ENCODE measurements around the gene GOLPH3.

Gene GOLPH3

DNA sequence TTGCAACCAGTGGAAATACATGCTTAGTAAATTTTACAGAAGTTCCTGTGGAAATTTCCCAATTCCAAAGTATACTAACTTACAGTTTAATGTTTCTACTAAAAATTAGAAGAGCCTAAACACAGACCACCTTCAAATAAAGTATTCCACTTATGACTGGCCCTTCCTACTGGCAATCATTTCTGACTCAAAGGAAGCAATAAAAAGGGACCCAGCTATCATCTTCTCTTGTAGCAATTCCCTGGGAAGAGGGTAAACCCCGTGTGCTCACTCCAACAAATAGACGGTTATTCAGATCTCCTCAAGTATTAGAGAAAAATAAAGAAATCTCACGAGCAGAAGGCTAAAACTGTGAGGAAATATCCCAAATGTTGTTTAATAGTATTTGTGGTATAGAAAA, 43.3 kb downstream of the GOLPH3 start:
- H3K4me3 ChIP-seq (ENCODE audit: severe bottlenecking): no peak overlapping the region
- H3K36me3 ChIP-seq (ENCODE audit: low read depth): peaks cover 81% of the 10 kb centered on the region
- H3K9me3 ChIP-seq (ENCODE audit: severe bottlenecking): no peaks in the 10 kb centered on the region
- DNase-seq (ENCODE audit: low spot score) (no peak), ATAC-seq (ENCODE audit: low read depth) (no peak)
- TF ChIP-seq, protein P1, sequence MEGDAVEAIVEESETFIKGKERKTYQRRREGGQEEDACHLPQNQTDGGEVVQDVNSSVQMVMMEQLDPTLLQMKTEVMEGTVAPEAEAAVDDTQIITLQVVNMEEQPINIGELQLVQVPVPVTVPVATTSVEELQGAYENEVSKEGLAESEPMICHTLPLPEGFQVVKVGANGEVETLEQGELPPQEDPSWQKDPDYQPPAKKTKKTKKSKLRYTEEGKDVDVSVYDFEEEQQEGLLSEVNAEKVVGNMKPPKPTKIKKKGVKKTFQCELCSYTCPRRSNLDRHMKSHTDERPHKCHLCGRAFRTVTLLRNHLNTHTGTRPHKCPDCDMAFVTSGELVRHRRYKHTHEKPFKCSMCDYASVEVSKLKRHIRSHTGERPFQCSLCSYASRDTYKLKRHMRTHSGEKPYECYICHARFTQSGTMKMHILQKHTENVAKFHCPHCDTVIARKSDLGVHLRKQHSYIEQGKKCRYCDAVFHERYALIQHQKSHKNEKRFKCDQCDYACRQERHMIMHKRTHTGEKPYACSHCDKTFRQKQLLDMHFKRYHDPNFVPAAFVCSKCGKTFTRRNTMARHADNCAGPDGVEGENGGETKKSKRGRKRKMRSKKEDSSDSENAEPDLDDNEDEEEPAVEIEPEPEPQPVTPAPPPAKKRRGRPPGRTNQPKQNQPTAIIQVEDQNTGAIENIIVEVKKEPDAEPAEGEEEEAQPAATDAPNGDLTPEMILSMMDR (IDR thresholded peaks at IDR 0.05; ENCODE audit: poor library complexity, severe bottlenecking): no peak
- H3K4me1 ChIP-seq (ENCODE audit: insufficient read depth, poor library complexity, severe bottlenecking): no peaks in the 10 kb centered on the region
- H3K27ac ChIP-seq (ENCODE audit: poor library complexity, severe bottlenecking): no peak overlapping the region
- no peaks in the 10 kb centered on the region for H3K27me3 ChIP-seq (ENCODE audit: insufficient read depth, poor library complexity, severe bottlenecking)

DNA sequence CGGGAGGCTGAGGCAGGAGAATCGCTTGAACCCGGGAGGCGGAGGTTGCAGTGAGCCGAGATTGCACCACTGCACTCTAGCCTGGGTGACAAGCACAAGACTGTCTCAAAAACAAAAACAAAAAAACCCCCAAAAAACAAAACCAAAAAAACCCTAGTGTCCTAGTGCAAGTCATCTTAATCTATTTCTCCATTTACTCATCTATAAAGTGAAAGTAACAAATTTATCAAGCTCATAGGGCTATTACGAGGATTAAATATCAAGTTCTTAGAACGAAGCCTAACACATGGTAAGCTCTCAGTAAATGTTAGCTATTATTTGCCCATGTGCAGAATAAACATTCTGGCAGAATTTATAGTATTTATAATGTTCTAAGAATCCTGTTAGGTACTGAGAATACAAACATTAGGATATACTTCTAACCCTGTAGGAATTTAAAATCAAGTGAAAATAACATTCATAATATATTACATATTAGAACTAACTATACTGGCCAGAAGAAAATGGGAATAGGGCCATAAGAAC, 45.0 kb downstream of the GOLPH3 start:
- no peak overlapping the region for H3K4me3 ChIP-seq (ENCODE audit: severe bottlenecking)
- peaks cover 81% of the 10 kb centered on the region for H3K36me3 ChIP-seq (ENCODE audit: low read depth)
- no peak overlapping the region for H3K27ac ChIP-seq (ENCODE audit: poor library complexity, severe bottlenecking)
- no peaks in the 10 kb centered on the region for H3K27me3 ChIP-seq (ENCODE audit: insufficient read depth, poor library complexity, severe bottlenecking)
- H3K4me1 ChIP-seq (ENCODE audit: insufficient read depth, poor library complexity, severe bottlenecking): no peaks in the 10 kb centered on the region
- no peaks in the 10 kb centered on the region for H3K9me3 ChIP-seq (ENCODE audit: severe bottlenecking)
- DNase-seq (ENCODE audit: low spot score) (no peak), ATAC-seq (ENCODE audit: low read depth) (no peak)
- TF ChIP-seq, protein P1 (IDR thresholded peaks at IDR 0.05; ENCODE audit: poor library complexity, severe bottlenecking): no peak

DNA sequence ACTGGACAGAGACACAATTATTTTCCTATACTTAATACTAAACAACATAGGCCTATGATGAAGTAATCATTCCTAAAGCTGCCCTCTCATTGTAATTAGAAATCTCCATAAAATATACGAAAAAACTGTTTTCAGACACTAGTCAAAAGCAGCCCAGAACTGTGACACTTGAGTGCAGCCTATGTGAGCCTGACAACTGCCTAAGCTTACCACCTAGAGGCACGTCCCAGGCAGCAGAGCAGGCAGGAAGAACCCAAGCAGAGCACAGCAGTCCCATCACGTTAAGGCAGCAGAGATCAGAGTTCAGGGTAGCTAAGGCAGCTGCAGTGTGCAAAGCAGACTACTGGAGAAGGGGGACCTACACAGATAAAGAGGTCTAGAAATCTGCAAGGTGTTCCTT, 46.4 kb downstream of the GOLPH3 start:
- H3K36me3 ChIP-seq (ENCODE audit: low read depth): peaks cover 79% of the 10 kb centered on the region
- DNase-seq (ENCODE audit: low spot score) (no peak), ATAC-seq (ENCODE audit: low read depth) (no peak)
- TF ChIP-seq, protein P1 (IDR thresholded peaks at IDR 0.05; ENCODE audit: poor library complexity, severe bottlenecking): no peak
- H3K4me3 ChIP-seq (ENCODE audit: severe bottlenecking): no peak overlapping the region
- no peaks in the 10 kb centered on the region for H3K27me3 ChIP-seq (ENCODE audit: insufficient read depth, poor library complexity, severe bottlenecking)
- H3K9me3 ChIP-seq (ENCODE audit: severe bottlenecking): no peaks in the 10 kb centered on the region
- no peak overlapping the region for H3K27ac ChIP-seq (ENCODE audit: poor library complexity, severe bottlenecking)
- no peaks in the 10 kb centered on the region for H3K4me1 ChIP-seq (ENCODE audit: insufficient read depth, poor library complexity, severe bottlenecking)

DNA sequence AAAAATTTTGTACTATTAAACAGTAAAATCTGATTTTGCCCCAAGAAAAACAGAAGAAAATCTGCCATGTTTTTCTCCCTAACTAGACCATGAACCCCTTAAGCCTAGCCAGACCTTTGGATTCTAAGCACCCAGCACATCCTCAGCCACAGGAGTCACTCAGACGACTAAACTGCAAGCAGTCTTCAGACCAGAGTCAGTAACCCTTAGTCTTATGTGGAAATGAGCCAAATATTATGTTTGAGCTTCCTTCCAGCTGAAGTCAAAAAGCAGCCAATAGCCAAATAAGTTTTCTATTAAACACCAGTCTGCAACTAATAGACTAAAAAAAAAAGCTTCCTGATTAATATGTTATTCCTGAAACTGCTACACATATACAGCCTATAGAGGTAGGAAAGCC, 47.4 kb downstream of the GOLPH3 start:
- TF ChIP-seq, protein P1 (IDR thresholded peaks at IDR 0.05; ENCODE audit: poor library complexity, severe bottlenecking): no peak
- H3K36me3 ChIP-seq (ENCODE audit: low read depth): peaks cover 78% of the 10 kb centered on the region
- H3K4me1 ChIP-seq (ENCODE audit: insufficient read depth, poor library complexity, severe bottlenecking): no peaks in the 10 kb centered on the region
- H3K4me3 ChIP-seq (ENCODE audit: severe bottlenecking): no peak overlapping the region
- no peak overlapping the region for H3K27ac ChIP-seq (ENCODE audit: poor library complexity, severe bottlenecking)
- H3K27me3 ChIP-seq (ENCODE audit: insufficient read depth, poor library complexity, severe bottlenecking): no peaks in the 10 kb centered on the region
- DNase-seq (ENCODE audit: low spot score) (no peak), ATAC-seq (ENCODE audit: low read depth) (no peak)
- H3K9me3 ChIP-seq (ENCODE audit: severe bottlenecking): no peaks in the 10 kb centered on the region

DNA sequence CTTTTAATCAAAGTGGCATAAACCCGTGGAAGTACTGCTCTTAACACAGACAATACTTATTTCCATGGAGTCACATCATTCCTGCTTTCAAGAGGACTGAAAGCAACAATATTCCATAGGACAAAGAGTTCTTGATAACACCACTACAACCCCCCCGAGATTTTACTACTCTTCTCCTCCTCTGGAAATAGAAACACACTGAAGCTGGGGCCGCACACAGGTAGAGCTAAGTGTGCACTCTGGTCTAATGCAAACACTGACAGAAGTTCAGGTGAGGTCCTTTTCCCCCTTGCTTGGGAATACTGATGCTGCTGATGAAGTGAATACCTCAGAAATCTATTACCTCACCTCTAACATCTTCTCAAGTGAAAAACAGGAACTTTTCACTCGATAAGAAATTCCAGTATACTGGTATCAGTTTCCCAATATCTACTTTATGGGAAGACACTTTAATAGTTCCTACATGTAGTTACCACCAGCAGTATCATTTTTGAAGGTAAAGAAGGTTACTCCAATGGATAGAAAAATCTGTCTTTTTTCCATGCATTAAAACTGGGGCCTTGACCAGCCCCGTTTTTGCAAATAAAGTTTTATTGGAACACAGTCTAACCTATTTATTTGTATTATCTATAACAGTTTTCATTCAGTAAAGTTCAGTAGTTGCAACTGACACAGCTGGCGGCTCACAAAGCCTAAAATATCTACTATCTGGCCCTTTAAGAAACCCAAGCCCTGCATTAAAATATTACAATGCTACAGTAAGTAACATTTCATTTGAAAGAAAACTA, 50.0 kb downstream of the GOLPH3 start:
- Histone ChIP-seq H3K36me3 (ENCODE audit: low read depth) (peaks cover 89% of the 10 kb centered on the region), H3K27ac (ENCODE audit: poor library complexity, severe bottlenecking) (no peak overlapping the region), H3K4me3 (ENCODE audit: severe bottlenecking) (no peak overlapping the region), H3K27me3 (ENCODE audit: insufficient read depth, poor library complexity, severe bottlenecking) (no peaks in the 10 kb centered on the region), H3K9me3 (ENCODE audit: severe bottlenecking) (no peaks in the 10 kb centered on the region), H3K4me1 (ENCODE audit: insufficient read depth, poor library complexity, severe bottlenecking) (no peaks in the 10 kb centered on the region)
- DNase-seq (ENCODE audit: low spot score) (no peak), ATAC-seq (ENCODE audit: low read depth) (no peak)
- TF ChIP-seq, protein P1 (IDR thresholded peaks at IDR 0.05; ENCODE audit: poor library complexity, severe bottlenecking): no peak
